NT2/D1 (cell line): Measurements from ENCODE around the gene CCDC83.

ENCODE experiments used
- DNase-seq: peaks from one replicate; pipeline ENCODE4 v3.0.0-alpha.2; 2011; ENCODE audit warnings: low read depth, low spot score
- H3K27me3 ChIP-seq: 2 replicates; pipeline ENCODE4 v1.6.0; 2011; ENCODE audit warnings: mild to moderate bottlenecking; ENCODE audit not compliant: insufficient read length, insufficient read depth
- H3K36me3 ChIP-seq: 2 replicates; pipeline ENCODE4 v1.6.1; 2011; ENCODE audit warnings: mild to moderate bottlenecking, low read length, mixed read lengths; ENCODE audit not compliant: insufficient read depth, insufficient read length
- H3K4me1 ChIP-seq: 2 replicates; pipeline ENCODE4 v1.5.1; 2011; ENCODE audit not compliant: insufficient read depth, insufficient read length
- H3K4me3 ChIP-seq: 2 replicates; pipeline ENCODE4 v1.5.1; 2011; ENCODE audit warnings: low read depth; ENCODE audit not compliant: insufficient read length
- H3K9ac ChIP-seq: 2 replicates; pipeline ENCODE4 v1.6.0; 2011; ENCODE audit warnings: low read depth; ENCODE audit not compliant: insufficient read length
- H3K9me3 ChIP-seq: 2 replicates; pipeline ENCODE4 v1.5.1; 2011; ENCODE audit warnings: mild to moderate bottlenecking, low read length; ENCODE audit not compliant: insufficient read depth
- SUZ12 ChIP-seq: IDR thresholded peaks from 2 replicates; pipeline ENCODE4 v1.6.1; 2011; ENCODE audit not compliant: insufficient read length, insufficient read depth; ENCODE audit errors: extremely low read depth
- YY1 ChIP-seq: IDR thresholded peaks from 2 replicates; pipeline ENCODE4 v1.6.1; 2011; ENCODE audit not compliant: insufficient read length, insufficient read depth
- ZNF274 ChIP-seq: IDR thresholded peaks from 2 replicates; pipeline ENCODE4 v1.6.1; 2011; ENCODE audit warnings: mild to moderate bottlenecking, low read depth, low read length

Gene CCDC83

DNA sequence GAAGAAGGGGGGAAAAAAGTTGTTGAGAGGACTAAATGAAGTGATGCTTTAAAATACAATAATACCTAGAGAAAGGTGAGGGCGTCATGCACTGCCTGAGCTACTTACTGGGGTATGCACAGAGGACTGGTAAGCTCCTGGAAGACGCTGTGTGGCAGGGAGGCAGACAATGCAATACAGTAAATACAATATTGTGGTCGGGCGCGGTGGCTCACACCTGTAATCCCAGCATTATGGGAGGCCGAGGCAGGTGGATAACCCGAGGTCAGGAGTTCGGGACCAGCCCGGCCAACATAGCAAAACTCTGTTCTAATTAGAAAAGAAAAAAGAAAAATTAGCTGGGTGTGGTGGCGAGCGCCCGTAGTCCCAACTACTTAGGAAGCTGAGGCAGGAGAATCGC is 43.6 kb upstream of the CCDC83 start:
- H3K27me3 ChIP-seq, result peaks cover 35% of the 10 kb centered on the region
- TF ChIP-seq ZNF274 (no peak), SUZ12 (no peak), YY1 (no peak)
- no peaks in the 10 kb centered on the region for H3K36me3 ChIP-seq
- H3K9ac ChIP-seq, result peak overlapping the region; percentile 42
- DNase-seq, result no peak
- H3K4me1 ChIP-seq, result no peaks in the 10 kb centered on the region
- no peaks in the 10 kb centered on the region for H3K9me3 ChIP-seq
- H3K4me3 ChIP-seq, result peak overlapping the region; percentile 67

- DNase-seq, result no peak
- H3K27me3 ChIP-seq, result peaks cover 35% of the 10 kb centered on the region
- no peaks in the 10 kb centered on the region for H3K9me3 ChIP-seq
- no peaks in the 10 kb centered on the region for H3K4me1 ChIP-seq
- H3K9ac ChIP-seq, result no peak overlapping the region
- no peaks in the 10 kb centered on the region for H3K36me3 ChIP-seq
- TF ChIP-seq YY1, result no peak
- TF ChIP-seq SUZ12, result no peak
- no peak for TF ChIP-seq ZNF274
- H3K4me3 ChIP-seq, result no peak overlapping the region
Observed at GRCh38 chr11:85813721-85814120, 41.5 kb upstream of the CCDC83 start.

DNA sequence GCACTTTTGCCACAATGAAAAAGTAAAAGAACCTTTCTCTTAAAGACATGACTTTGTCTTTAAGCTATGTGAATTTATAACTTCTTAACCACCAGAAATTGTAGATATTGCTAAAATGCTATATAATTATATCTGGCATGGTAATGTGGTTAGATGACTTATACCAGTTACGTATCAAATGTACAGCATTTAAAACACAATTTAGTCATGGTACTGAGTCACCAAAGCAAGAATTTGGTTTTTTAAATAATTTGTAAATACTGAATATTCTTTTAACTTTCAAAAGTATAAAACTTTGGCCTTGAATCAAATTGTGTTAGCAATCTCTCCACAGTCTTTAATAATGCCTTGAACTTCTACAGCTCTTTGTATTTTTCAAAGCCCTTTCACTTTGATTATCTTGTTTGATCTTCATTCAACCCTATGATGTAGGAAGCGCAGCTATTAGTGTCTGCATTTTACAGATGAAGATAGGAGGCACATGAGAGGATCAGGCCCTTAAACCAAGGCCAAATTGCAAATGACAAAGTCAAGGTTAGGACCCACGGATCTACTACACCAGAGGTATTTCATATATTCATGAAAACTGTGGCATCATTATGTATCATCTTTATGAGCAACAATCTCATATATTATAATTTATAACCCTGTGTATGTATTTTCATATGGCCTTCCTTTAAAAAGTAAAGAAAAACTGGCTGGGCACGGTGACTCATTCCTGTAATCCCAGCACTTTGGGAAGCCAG is 39.8 kb upstream of the CCDC83 start:
- H3K36me3 ChIP-seq, result no peaks in the 10 kb centered on the region
- H3K9ac ChIP-seq, result no peak overlapping the region
- peaks cover 26% of the 10 kb centered on the region for H3K27me3 ChIP-seq
- no peak overlapping the region for H3K4me3 ChIP-seq
- TF ChIP-seq YY1 (no peak), ZNF274 (no peak), SUZ12 (no peak)
- DNase-seq, result no peak
- H3K9me3 ChIP-seq, result no peaks in the 10 kb centered on the region
- no peaks in the 10 kb centered on the region for H3K4me1 ChIP-seq

- Histone ChIP-seq H3K9ac (no peak overlapping the region), H3K9me3 (no peaks in the 10 kb centered on the region), H3K27me3 (no peaks in the 10 kb centered on the region), H3K4me1 (no peaks in the 10 kb centered on the region), H3K36me3 (no peaks in the 10 kb centered on the region), H3K4me3 (no peak overlapping the region)
- no peak for TF ChIP-seq ZNF274
- no peak for TF ChIP-seq SUZ12
- no peak for TF ChIP-seq YY1
- DNase-seq, result no peak
Observed at GRCh38 chr11:85819441-85819840, 35.7 kb upstream of the CCDC83 start.

DNA sequence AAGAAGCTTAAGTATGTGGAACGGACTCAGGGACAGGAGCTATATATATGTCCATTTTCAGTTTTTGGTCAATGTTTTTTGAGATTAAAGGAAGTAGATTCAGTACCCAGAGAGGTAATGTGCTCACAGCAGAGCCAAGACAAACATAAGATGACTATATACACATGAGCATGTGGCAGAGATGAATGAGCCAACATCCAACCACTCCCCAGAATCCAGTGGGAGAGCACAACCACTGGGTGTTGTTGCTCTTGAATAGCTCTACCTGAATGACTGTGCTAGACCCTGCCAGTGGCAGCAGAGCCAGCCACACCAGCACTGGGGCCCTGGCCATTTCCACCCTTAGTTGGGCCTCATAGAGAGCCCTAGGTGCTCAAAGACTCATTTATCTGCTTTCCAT is 33.5 kb upstream of the CCDC83 start:
- Histone ChIP-seq H3K4me3 (no peak overlapping the region), H3K36me3 (no peaks in the 10 kb centered on the region), H3K9me3 (no peaks in the 10 kb centered on the region), H3K4me1 (no peaks in the 10 kb centered on the region), H3K27me3 (no peaks in the 10 kb centered on the region), H3K9ac (no peak overlapping the region)
- TF ChIP-seq ZNF274 (no peak), YY1 (no peak), SUZ12 (no peak)
- DNase-seq, result no peak

GRCh38 chr11:85822814-85823213 is 32.4 kb upstream of the CCDC83 start:
- Histone ChIP-seq H3K9me3 (no peaks in the 10 kb centered on the region), H3K4me1 (no peaks in the 10 kb centered on the region), H3K4me3 (no peak overlapping the region), H3K9ac (no peak overlapping the region), H3K27me3 (no peaks in the 10 kb centered on the region), H3K36me3 (no peaks in the 10 kb centered on the region)
- TF ChIP-seq YY1 (no peak), ZNF274 (no peak), SUZ12 (no peak)
- DNase-seq, result no peak

DNA sequence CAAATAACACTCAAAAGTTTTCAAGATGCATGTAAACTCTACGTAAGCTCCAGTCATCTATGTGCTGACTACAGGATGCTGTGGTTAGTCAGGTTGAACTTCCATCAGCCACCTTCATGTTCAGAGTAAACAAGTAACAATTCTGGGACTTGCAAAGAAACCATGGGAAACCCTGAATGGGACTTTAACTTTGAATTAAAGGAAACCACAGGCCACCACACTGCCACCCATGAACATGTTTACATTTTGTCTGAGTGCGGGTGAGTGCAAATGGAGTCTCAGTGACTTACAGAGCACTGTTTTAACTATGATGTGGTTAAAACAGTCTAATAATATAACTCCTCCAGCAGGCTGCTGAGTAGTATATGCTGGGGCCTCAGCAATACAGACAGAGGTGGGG is 31.4 kb upstream of the CCDC83 start:
- H3K36me3 ChIP-seq, result no peaks in the 10 kb centered on the region
- H3K4me3 ChIP-seq, result no peak overlapping the region
- no peaks in the 10 kb centered on the region for H3K4me1 ChIP-seq
- no peaks in the 10 kb centered on the region for H3K27me3 ChIP-seq
- DNase-seq, result no peak
- H3K9ac ChIP-seq, result no peak overlapping the region
- no peak for TF ChIP-seq SUZ12
- no peak for TF ChIP-seq YY1
- no peak for TF ChIP-seq ZNF274
- no peaks in the 10 kb centered on the region for H3K9me3 ChIP-seq
